ENCODE data around the gene ZNF853. TPM values are rescaled to one million over a fixed set of nuclear protein-coding genes. Genes with fewer than 3 reads are reported as not detected.
"Not testable (repeated sequence)": the region's sequence is repeated elsewhere in the genome, so short reads cannot be mapped to it uniquely, and the experiment has no call there.

Gene ZNF853
- total and polyA plus RNA-seq, 4 donors = 0.04 to 3.0 (median 0.51) TPM

- H3K4me3 ChIP-seq (ENCODE audit: low read depth in 1 of 3, low read length in 3 of 3); H3K9ac ChIP-seq (ENCODE audit: low read depth in 1 of 2, low read length in 2 of 2); H3K9me3 ChIP-seq (ENCODE audit: control insufficient read depth in 4 of 4, low read length in 3 of 4); H3K27me3 ChIP-seq (ENCODE audit: control insufficient read depth in 4 of 4, insufficient read depth in 4 of 4, low read length in 3 of 4); DNase-seq (ENCODE audit: low spot score); H3K27ac ChIP-seq (ENCODE audit: low read depth in 1 of 2, low read length in 2 of 2); H3K36me3 ChIP-seq (ENCODE audit: control insufficient read depth in 4 of 4, insufficient read depth in 3 of 4, low read depth in 1 of 4, low read length in 3 of 4): not testable (repeated sequence)
- peak in 1 of 2 donors; percentile 15 for TF ChIP-seq GABPA (IDR thresholded peaks at IDR 0.05 in 1 of 2, conservative IDR thresholded peaks at IDR 0.05 in 1 of 2)
- WGBS = 81% methylated on average over 5 of the region's 5 CpGs
- peaks cover 7 to 20% (median 14%) of the 10 kb centered on the region in 4 donors for H3K4me1 ChIP-seq (ENCODE audit: control insufficient read depth in 4 of 4, insufficient read depth in 4 of 4, low read length in 3 of 4)
These were observed 19.6 kb downstream of the ZNF853 start for GRCh38 chr7:6634971-6635370.

DNA sequence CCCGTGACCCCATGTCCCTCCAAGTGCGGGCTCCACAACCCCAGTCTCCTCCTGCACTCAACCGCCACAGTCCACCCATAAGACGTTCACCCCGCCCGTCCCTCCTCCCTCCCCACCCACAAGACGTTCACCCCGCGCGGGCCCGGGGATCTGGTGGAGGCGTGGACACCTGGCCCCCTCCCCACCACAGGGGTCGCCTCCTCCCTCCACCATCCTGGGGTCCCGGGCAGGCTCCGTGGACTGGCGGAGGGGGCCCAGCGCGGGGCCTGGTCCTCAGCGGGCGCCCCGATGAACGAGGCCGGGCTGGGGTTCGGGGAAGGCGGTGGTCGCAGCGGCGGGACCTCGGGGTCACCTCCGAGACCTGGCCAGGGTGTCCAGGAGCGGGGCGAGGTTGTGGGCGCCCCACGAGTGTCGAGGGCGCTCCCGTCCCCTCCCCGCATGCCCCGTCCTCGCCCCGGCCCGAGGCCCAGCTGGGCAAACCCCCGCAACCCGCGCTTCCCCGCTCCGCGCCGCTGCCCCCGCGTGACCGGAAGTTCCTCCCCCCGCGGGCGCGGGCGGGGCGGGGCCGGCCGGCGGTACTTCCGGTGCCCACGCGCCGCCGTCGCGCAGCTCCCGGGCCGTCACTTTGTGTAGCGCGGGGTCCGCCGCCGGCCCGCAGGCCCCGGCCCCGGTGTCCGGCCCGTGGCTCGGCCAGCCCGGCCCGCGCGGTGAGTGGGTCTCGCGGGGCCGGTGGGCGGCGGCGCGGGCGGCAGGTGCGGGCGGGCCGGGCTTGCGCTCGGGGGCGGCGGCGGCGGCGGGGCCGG lies 21.5 kb downstream of the ZNF853 start, which contains the start of gene ZNF316:
Gene ZNF316 (plus strand): TSS at position 578 of the 803 bp plus-strand sequence. CDS start 5,092 bp downstream, outside the sequence.
- Histone ChIP-seq H3K27me3 (ENCODE audit: control insufficient read depth in 4 of 4, insufficient read depth in 4 of 4, low read length in 3 of 4) (no peaks in the 10 kb centered on the region), H3K4me1 (ENCODE audit: control insufficient read depth in 4 of 4, insufficient read depth in 4 of 4, low read length in 3 of 4) (peaks cover 7 to 20% (median 14%) of the 10 kb centered on the region in 4 donors), H3K9ac (ENCODE audit: low read depth in 1 of 2, low read length in 2 of 2) (peak within 1 kb of the TSS; percentile 27 to 64), H3K36me3 (ENCODE audit: control insufficient read depth in 4 of 4, insufficient read depth in 3 of 4, low read depth in 1 of 4, low read length in 3 of 4) (peaks cover 0 to 10% (median 3%) of the 10 kb centered on the region in 4 donors), H3K4me3 (ENCODE audit: low read depth in 1 of 3, low read length in 3 of 3) (peak within 1 kb of the TSS; percentile 36 to 94 (median 74)), H3K27ac (ENCODE audit: low read depth in 1 of 2, low read length in 2 of 2) (peak within 1 kb of the TSS; percentile 29 to 64), H3K9me3 (ENCODE audit: control insufficient read depth in 4 of 4, low read length in 3 of 4) (no peaks in the 10 kb centered on the region)
- TF ChIP-seq CTCF (IDR thresholded peaks at IDR 0.05; ENCODE audit: low read depth, low read length, missing input control) (no peak), GABPA (IDR thresholded peaks at IDR 0.05 in 1 of 2, conservative IDR thresholded peaks at IDR 0.05 in 1 of 2) (peak; percentile 55 to 84)
- WGBS = 1% methylated on average over 104 of the region's 104 CpGs
- peak; percentile 66 for DNase-seq (ENCODE audit: low spot score)

DNA sequence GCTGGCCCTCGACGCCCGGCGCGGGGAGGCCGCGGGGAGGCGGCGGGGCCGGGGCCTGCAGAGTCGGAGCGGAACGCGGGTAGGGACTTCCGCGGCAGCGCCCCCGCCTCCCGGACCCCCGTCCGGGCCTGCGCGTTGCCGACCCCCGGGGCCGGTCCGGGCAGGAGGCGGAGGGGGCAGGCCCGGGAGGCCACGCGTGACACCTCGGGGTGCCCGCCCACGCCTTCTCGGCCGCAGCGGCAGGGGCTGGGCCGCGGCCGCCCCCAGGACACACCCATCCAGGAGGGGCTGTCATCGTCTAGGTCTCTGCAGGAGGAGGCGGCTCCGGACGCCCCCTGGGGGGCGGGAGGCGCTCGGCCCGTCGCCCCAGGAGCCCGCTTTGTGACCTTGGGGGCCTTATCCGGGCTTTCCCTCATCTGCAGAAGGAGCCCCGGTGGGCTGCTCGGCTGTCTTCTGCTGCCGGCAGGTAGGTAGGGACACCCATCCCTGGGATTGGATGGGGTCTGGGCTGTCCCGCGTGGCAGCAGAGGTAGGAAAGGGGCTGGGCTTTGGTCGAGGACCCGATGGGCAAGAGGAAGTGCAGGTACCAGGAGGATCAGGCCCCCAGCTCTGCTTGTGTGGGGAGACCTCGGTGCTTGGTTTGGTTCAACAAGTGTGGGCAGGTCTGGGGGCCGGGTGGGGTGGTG lies 22.3 kb downstream of the ZNF853 start:
- Histone ChIP-seq H3K36me3 (ENCODE audit: control insufficient read depth in 4 of 4, insufficient read depth in 3 of 4, low read depth in 1 of 4, low read length in 3 of 4) (peaks cover 3 to 11% (median 8%) of the 10 kb centered on the region in 4 donors), H3K4me3 (ENCODE audit: low read depth in 1 of 3, low read length in 3 of 3) (peak overlapping the region; percentile 36 to 94 (median 74)), H3K27ac (ENCODE audit: low read depth in 1 of 2, low read length in 2 of 2) (no peak overlapping the region), H3K27me3 (ENCODE audit: control insufficient read depth in 4 of 4, insufficient read depth in 4 of 4, low read length in 3 of 4) (no peaks in the 10 kb centered on the region), H3K9me3 (ENCODE audit: control insufficient read depth in 4 of 4, low read length in 3 of 4) (no peaks in the 10 kb centered on the region), H3K4me1 (ENCODE audit: control insufficient read depth in 4 of 4, insufficient read depth in 4 of 4, low read length in 3 of 4) (peaks cover 7 to 20% (median 14%) of the 10 kb centered on the region in 4 donors), H3K9ac (ENCODE audit: low read depth in 1 of 2, low read length in 2 of 2) (peak overlapping the region; percentile 23 to 27)
- 3% methylated on average over 60 of the region's 60 CpGs for WGBS
- peak; percentile 49 for DNase-seq (ENCODE audit: low spot score)
- no peak for TF ChIP-seq CTCF (IDR thresholded peaks at IDR 0.05; ENCODE audit: low read depth, low read length, missing input control)
- TF ChIP-seq, protein P1, sequence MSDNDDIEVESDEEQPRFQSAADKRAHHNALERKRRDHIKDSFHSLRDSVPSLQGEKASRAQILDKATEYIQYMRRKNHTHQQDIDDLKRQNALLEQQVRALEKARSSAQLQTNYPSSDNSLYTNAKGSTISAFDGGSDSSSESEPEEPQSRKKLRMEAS (IDR thresholded peaks at IDR 0.05) = no peak
- TF ChIP-seq HNF4G (IDR thresholded peaks at IDR 0.05) = no peak

All from liver (tissue), 9 donors.